HepG2 (cell line): ENCODE data around the gene FAM90A26. TPM values are rescaled to one million over a fixed set of nuclear protein-coding genes. Genes with fewer than 3 reads are reported as not detected.
"Not testable (repeated sequence)": the region's sequence is repeated elsewhere in the genome, so short reads cannot be mapped to it uniquely, and the experiment has no call there.

Experiments
- CREM ChIP-seq, 2 experiments: sonication (generic) in 1 of 2; formaldehyde crosslinking in 1 of 2; IDR thresholded peaks; 2 replicates each; pipeline versions ENCODE4 v1.4.0 to v1.6.1; 2016 to 2020; ENCODE audit warnings: antibody characterized with exemption in 1 of 2, mild to moderate bottlenecking in 1 of 2, missing genetic modification reagents in 1 of 2
- DRAP1 ChIP-seq: IDR thresholded peaks from 2 replicates; pipeline ENCODE4 v1.6.1; 2016; ENCODE audit warnings: missing genetic modification reagents, missing compliant biosample characterization
- DZIP1 ChIP-seq: sonication (generic); formaldehyde crosslinking; IDR thresholded peaks from 2 replicates; pipeline ENCODE4 v1.5.0; 2020; ENCODE audit warnings: mild to moderate bottlenecking, missing genetic modification reagents
- HMGXB4 ChIP-seq, 2 experiments: sonication (generic) in 1 of 2; formaldehyde crosslinking in 1 of 2; IDR thresholded peaks; 2 replicates each; pipeline versions ENCODE4 v1.4.0 to v1.6.1; 2018 to 2020; ENCODE audit warnings: missing genetic modification reagents in 2 of 2, borderline replicate concordance in 1 of 2, low read depth in 1 of 2, mild to moderate bottlenecking in 1 of 2, missing biosample characterization in 1 of 2
- HOXA5 ChIP-seq: sonication (generic); formaldehyde crosslinking; IDR thresholded peaks from 2 replicates; pipeline ENCODE4 v1.4.0; 2020; ENCODE audit warnings: missing genetic modification reagents
- KDM3A ChIP-seq: IDR thresholded peaks from 2 replicates; pipeline ENCODE4 v1.6.1; 2018; ENCODE audit warnings: low read depth, missing compliant biosample characterization
- MED8 ChIP-seq: sonication (generic); formaldehyde crosslinking; IDR thresholded peaks from 2 replicates; pipeline ENCODE4 v1.8.1; 2023; ENCODE audit warnings: mild to moderate bottlenecking, missing genetic modification reagents; ENCODE audit not compliant: insufficient replicate concordance
- MEIS2 ChIP-seq: sonication (generic); formaldehyde crosslinking; IDR thresholded peaks from 2 replicates; pipeline ENCODE4 v1.9.0; 2021; ENCODE audit warnings: mild to moderate bottlenecking, missing genetic modification reagents
- MXD1 ChIP-seq: sonication (generic); formaldehyde crosslinking; IDR thresholded peaks from 2 replicates; pipeline ENCODE4 v1.4.0; 2020; ENCODE audit warnings: mild to moderate bottlenecking, missing genetic modification reagents
- MXD3 ChIP-seq: IDR thresholded peaks from 2 replicates; pipeline ENCODE4 v1.6.1; 2016; ENCODE audit warnings: mild to moderate bottlenecking, missing biosample characterization, missing genetic modification reagents
- MYC ChIP-seq: sonication (generic); formaldehyde crosslinking; IDR thresholded peaks from 2 replicates; pipeline ENCODE4 v1.9.0; 2021; ENCODE audit warnings: missing genetic modification reagents, borderline replicate concordance
- NR2C2 ChIP-seq: sonication (generic); formaldehyde crosslinking; IDR thresholded peaks from 2 replicates; pipeline ENCODE4 v1.4.0; 2020; ENCODE audit warnings: missing genetic modification reagents, mild to moderate bottlenecking, moderate library complexity, borderline replicate concordance
- RBFOX2 ChIP-seq: fragments of 200-400 bp; formaldehyde crosslinking; IDR thresholded peaks from 2 replicates; pipeline ENCODE4 v1.6.1; 2017; ENCODE audit warnings: low read depth, mild to moderate bottlenecking, low read length
- RFX1 ChIP-seq: fragments of 450-650 bp; IDR thresholded peaks from 2 replicates; pipeline ENCODE4 v1.6.1; 2017
- ZNF331 ChIP-seq: sonication (generic); formaldehyde crosslinking; IDR thresholded peaks from 2 replicates; pipeline ENCODE4 v1.4.0; 2020; ENCODE audit warnings: missing genetic modification reagents
- ZNF33A ChIP-seq: sonication (generic); formaldehyde crosslinking; IDR thresholded peaks from 2 replicates; pipeline ENCODE4 v1.5.1; 2020; ENCODE audit warnings: missing genetic modification reagents, mild to moderate bottlenecking, moderate library complexity, borderline replicate concordance
- ZNF446 ChIP-seq: sonication (generic); formaldehyde crosslinking; IDR thresholded peaks from 2 replicates; pipeline ENCODE4 v1.5.0; 2020; ENCODE audit warnings: mild to moderate bottlenecking, missing genetic modification reagents
- ZNF687 ChIP-seq: sonication (generic); formaldehyde crosslinking; IDR thresholded peaks from 2 replicates; pipeline ENCODE4 v1.5.1; 2020; ENCODE audit warnings: mild to moderate bottlenecking, missing genetic modification reagents, moderate library complexity
- polyA plus RNA-seq, 8 experiments: library from polyadenylated mRNA; depleted of rRNA in 3 of 8; stranded (reverse) in 7 of 8; unstranded in 1 of 8; fragments of >200 nt; fragmentation: Illumina TruSeq in 4 of 8; extraction: Trizol in 4 of 8; gene quantifications; 2 replicates each; pipeline versions ENCODE4 v1.2.1 to v1.2.3, GENCODE V29; 2011 to 2016; ENCODE audit warnings: low read depth in 4 of 8, missing spikeins in 1 of 8, mixed read lengths in 1 of 8; ENCODE audit not compliant: insufficient read depth in 1 of 8
- total RNA-seq, 5 experiments: library from RNA; depleted of rRNA; stranded (reverse); fragments of >200 nt; fragmentation: Illumina TruSeq; extraction: Trizol; gene quantifications; 2 replicates each; pipeline ENCODE4 v1.2.3, GENCODE V29; 2016; ENCODE audit warnings: low read depth in 1 of 5

The FAM90A26 gene
- total and polyA plus RNA-seq, 2 of the 13 experiments (the other 11 are each of a cell fraction or from before 2014, with no cell fraction given) = not detected

- TF ChIP-seq HMGXB4 (CRISPR knock-in tag; IDR thresholded peaks at IDR 0.05; ENCODE audit: borderline replicate concordance in 1 of 2, low read depth in 1 of 2) (peak in 1 of 2 experiments; percentile 82; a peak in 2 of 4 replicates), NR2C2 (peak; percentile 24; the same call in 1 of the 2 replicates), ZNF33A (CRISPR knock-in tag) (peak; percentile 60; the same call in 1 of the 2 replicates), ZNF687 (CRISPR knock-in tag) (peak; percentile 87), MXD1 (CRISPR knock-in tag) (peak; percentile 97), RFX1 (peak; percentile 39; the same call in 1 of the 2 replicates), MEIS2 (CRISPR knock-in tag) (peak; percentile 41; the same call in 1 of the 2 replicates), MED8 (CRISPR knock-in tag) (peak; percentile 40), CREM (IDR thresholded peaks at IDR 0.05) (peak; percentile 42; the same call in 1 of the 2 replicates), RBFOX2 (peak; percentile 83), MXD3 (CRISPR knock-in tag) (peak; percentile 75), ZNF331 (peak; percentile 21; the same call in 1 of the 2 replicates), KDM3A (CRISPR knock-in tag) (0 out of 2 replicates have a peak, but pooled peaks have one; percentile 76), DRAP1 (CRISPR knock-in tag) (peak; percentile 6; the same call in 1 of the 2 replicates), ZNF446 (CRISPR knock-in tag) (0 out of 2 replicates have a peak, but pooled peaks have one; percentile 58), MYC (peak; percentile 93), HOXA5 (CRISPR knock-in tag) (peak; percentile 41; the same call in 1 of the 2 replicates), DZIP1 (CRISPR knock-in tag) (0 out of 2 replicates have a peak, but pooled peaks have one; percentile 52)
- not testable (repeated sequence) for TF ChIP-seq CREM (CRISPR knock-in tag; IDR thresholded peaks at IDR 0.05)
These were observed 17.1 kb upstream of the FAM90A26 start (continued) for GRCh38 chr4:9153008-9153570.
